GM21381 (cell line): ENCODE data around the gene UTS2.

Source experiments
- ATAC-seq: cut with Tn5 transposase; IDR thresholded peaks from one replicate; pipeline ENCODE4 v1.9.1; 2021; ENCODE audit warnings: mild to moderate bottlenecking, moderate library complexity; ENCODE audit not compliant: unreplicated experiment

The UTS2 gene

GRCh38 chr1:7813677-7814373 lies 39.0 kb downstream of the UTS2 start:
- ATAC-seq = no peak

GRCh38 chr1:7811476-7811875 lies 41.4 kb downstream of the UTS2 start:
- no peak for ATAC-seq

DNA sequence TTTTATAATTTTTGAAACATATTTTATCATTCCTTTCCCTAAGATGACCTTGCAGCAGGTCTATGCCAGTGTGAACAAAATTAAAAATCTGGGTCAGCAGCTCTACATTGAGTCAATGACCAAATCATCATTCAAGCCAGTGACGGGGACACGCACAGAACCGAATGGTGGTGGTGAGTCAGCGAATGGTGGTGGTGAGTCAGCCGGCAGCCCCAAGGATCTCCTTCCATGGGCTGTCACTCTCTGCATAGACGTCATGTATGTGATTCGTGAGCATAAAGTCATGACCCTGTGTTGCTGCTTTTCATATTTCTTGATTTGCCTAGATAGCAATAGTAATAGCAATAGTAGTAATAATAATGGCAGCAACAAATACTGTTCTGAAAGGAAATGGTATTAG lies 42.5 kb downstream of the UTS2 start:
- no peak for ATAC-seq

DNA sequence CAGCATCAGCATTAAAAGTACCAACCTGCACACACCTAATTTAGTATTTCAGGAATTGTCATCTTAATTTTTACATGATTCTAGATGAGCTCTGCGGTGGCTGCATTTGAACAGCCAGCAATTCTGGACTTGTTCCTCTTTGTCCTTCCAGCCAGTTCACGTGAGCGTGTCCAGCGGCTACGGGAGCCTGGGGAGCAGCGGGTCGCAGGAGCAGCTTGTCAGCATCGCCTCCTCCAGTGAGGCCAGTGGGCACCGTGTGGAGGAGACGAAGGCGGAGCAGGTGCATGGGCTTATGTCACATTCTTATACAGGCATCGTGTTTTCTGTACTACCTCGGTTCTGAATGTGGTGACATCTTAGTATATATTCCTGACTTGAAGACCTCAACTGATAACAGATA lies 43.1 kb downstream of the UTS2 start:
- ATAC-seq = no peak

- ATAC-seq = no peak
These were observed 44.5 kb downstream of the UTS2 start for GRCh38 chr1:7808253-7808844.

GRCh38 chr1:7805460-7805859 lies 47.4 kb downstream of the UTS2 start:
- no peak for ATAC-seq
